ENCODE data around the gene AFF1. TPM values are rescaled to one million over a fixed set of nuclear protein-coding genes. Genes with fewer than 3 reads are reported as not detected.

Gene AFF1
- total RNA-seq, 2 experiments from 2014 or later, result 28.7 to 69.7 TPM

- ChIA-PET CTCF (ENCODE audit: unreplicated experiment) (no interaction called here), POLR2A (interaction anchor here (0.5 to 2.0 kb wide), 4 partner anchors 9 to 1597 kb away, joined by 3 to 6 read pairs (median 4); no protein-coding TSS in a partner anchor)
- Histone ChIP-seq H3K9me2 (ENCODE audit: insufficient read depth, low read length) (no peaks in the 10 kb centered on the region), H3K4me3 (ENCODE audit: low read depth, low read length, poor library complexity, severe bottlenecking) (no peak overlapping the region), H4K20me1 (ENCODE audit: insufficient read depth, low read length) (no peaks in the 10 kb centered on the region), H3K9me3 (ENCODE audit: low read length) (no peaks in the 10 kb centered on the region), H3K27ac (ENCODE audit: low read depth, low read length, poor library complexity, severe bottlenecking) (no peak overlapping the region), H3K79me2 (ENCODE audit: insufficient read depth, low read depth, low read length) (peaks cover 28% of the 10 kb centered on the region), H3K36me3 (ENCODE audit: insufficient read depth, low read length) (no peaks in the 10 kb centered on the region), H3K4me2 (ENCODE audit: low read length) (0 out of 2 replicates have a peak overlapping the region, but pooled peaks have one; percentile 51), H3K4me1 (ENCODE audit: insufficient read depth, low read length, poor library complexity, severe bottlenecking) (peaks cover 52% of the 10 kb centered on the region), H2AFZ (ENCODE audit: low read length) (no peak overlapping the region)
- no TSS peak for BruUV-seq (replicated peaks)
- intact Hi-C loops (cut with micrococcal nuclease; ENCODE audit: unreplicated experiment), result no loop called here
- no peak for TF ChIP-seq CTCF (conservative IDR thresholded peaks at IDR 0.05; ENCODE audit: low read length)
- no peak for TF ChIP-seq EZH2phosphoT487 (IDR thresholded peaks at IDR 0.05; ENCODE audit: borderline replicate concordance, low read depth, low read length)
- no peak for DNase-seq (ENCODE audit: low spot score)
Measured at GRCh38 chr4:87067124-87067885, 132.5 kb downstream of the AFF1 start.

GRCh38 chr4:87068583-87069021 is 133.8 kb downstream of the AFF1 start:
- H4K20me1 ChIP-seq (ENCODE audit: insufficient read depth, low read length), result no peaks in the 10 kb centered on the region
- H3K4me3 ChIP-seq (ENCODE audit: low read depth, low read length, poor library complexity, severe bottlenecking), result peak overlapping the region; percentile 20
- peaks cover 29% of the 10 kb centered on the region for H3K79me2 ChIP-seq (ENCODE audit: insufficient read depth, low read depth, low read length)
- no peak overlapping the region for H2AFZ ChIP-seq (ENCODE audit: low read length)
- ChIA-PET POLR2A (interaction anchor here (0.8 to 2.0 kb wide), 5 partner anchors 14 to 89 kb away, joined by 3 to 8 read pairs (median 4); no protein-coding TSS in a partner anchor), CTCF (ENCODE audit: unreplicated experiment) (no interaction called here)
- TF ChIP-seq EZH2phosphoT487 (IDR thresholded peaks at IDR 0.05; ENCODE audit: borderline replicate concordance, low read depth, low read length) (no peak), CTCF (conservative IDR thresholded peaks at IDR 0.05; ENCODE audit: low read length) (no peak)
- BruUV-seq (replicated peaks), result no TSS peak
- no peaks in the 10 kb centered on the region for H3K9me3 ChIP-seq (ENCODE audit: low read length)
- H3K4me1 ChIP-seq (ENCODE audit: insufficient read depth, low read length, poor library complexity, severe bottlenecking), result peaks cover 63% of the 10 kb centered on the region
- DNase-seq (ENCODE audit: low spot score), result peak; percentile 53
- peak overlapping the region; percentile 51 for H3K4me2 ChIP-seq (ENCODE audit: low read length)
- peak overlapping the region; percentile 59 for H3K27ac ChIP-seq (ENCODE audit: low read depth, low read length, poor library complexity, severe bottlenecking)
- H3K36me3 ChIP-seq (ENCODE audit: insufficient read depth, low read length), result no peaks in the 10 kb centered on the region
- intact Hi-C loops (cut with micrococcal nuclease; ENCODE audit: unreplicated experiment), result no loop called here
- H3K9me2 ChIP-seq (ENCODE audit: insufficient read depth, low read length), result no peaks in the 10 kb centered on the region
